Karpas-422 (cell line): ENCODE data around the gene SEMA6B. TPM values are rescaled to one million over a fixed set of nuclear protein-coding genes. Genes with fewer than 3 reads are reported as not detected.

Experiments
- DNase-seq: peaks from one replicate; pipeline ENCODE4 v3.0.0-alpha.2; 2015
- H2AFZ ChIP-seq: fragments of 200-600 bp; sonication (generic); 2 replicates; pipeline ENCODE4 v1.6.1; 2014; ENCODE audit warnings: antibody characterized with exemption, low read length, mixed read lengths
- H3K27ac ChIP-seq: fragments of 200-600 bp; sonication (generic); 2 replicates; pipeline ENCODE4 v1.5.1; 2014; ENCODE audit warnings: mild to moderate bottlenecking, low read length, moderate library complexity
- H3K27me3 ChIP-seq: fragments of 200-600 bp; sonication (generic); 2 replicates; pipeline ENCODE4 v1.6.1; 2014; ENCODE audit warnings: low read length, mixed read lengths
- H3K36me3 ChIP-seq: fragments of 200-600 bp; sonication (generic); 2 replicates; pipeline ENCODE4 v1.6.1; 2014; ENCODE audit warnings: low read length, mixed read lengths; ENCODE audit not compliant: insufficient read depth
- H3K4me1 ChIP-seq: fragments of 200-600 bp; sonication (generic); 2 replicates; pipeline ENCODE4 v1.6.1; 2014; ENCODE audit warnings: mild to moderate bottlenecking, low read length, mixed read lengths
- H3K4me2 ChIP-seq: fragments of 200-600 bp; sonication (generic); 2 replicates; pipeline ENCODE4 v1.6.1; 2014; ENCODE audit warnings: low read length, low read depth, mild to moderate bottlenecking; ENCODE audit not compliant: poor library complexity, severe bottlenecking
- H3K4me3 ChIP-seq: fragments of 200-600 bp; sonication (generic); 2 replicates; pipeline ENCODE4 v1.5.1; 2014; ENCODE audit warnings: mild to moderate bottlenecking, antibody characterized with exemption, low read length, mixed read lengths
- H3K79me2 ChIP-seq: fragments of 200-600 bp; sonication (generic); 2 replicates; pipeline ENCODE4 v1.6.1; 2014; ENCODE audit warnings: mild to moderate bottlenecking, low read length, mixed read lengths
- H3K9ac ChIP-seq: fragments of 200-600 bp; sonication (generic); 2 replicates; pipeline ENCODE4 v1.6.0; 2014; ENCODE audit warnings: low read length
- H3K9me2 ChIP-seq: fragments of 200-600 bp; sonication (generic), shearing (Covaris generic); replicated peaks from 2 replicates; pipeline ENCODE4 v1.6.0; 2014; ENCODE audit warnings: mild to moderate bottlenecking, low read length, moderate library complexity; ENCODE audit not compliant: insufficient read depth
- H3K9me3 ChIP-seq: fragments of 300-700, 200-600 bp; sonication (generic); 2 replicates; pipeline ENCODE4 v1.6.1; 2014; ENCODE audit warnings: low read length, mixed read lengths
- H4K20me1 ChIP-seq: fragments of 200-600 bp; sonication (generic); 2 replicates; pipeline ENCODE4 v1.6.1; 2014; ENCODE audit warnings: mild to moderate bottlenecking, antibody characterized with exemption, low read length, low read depth; ENCODE audit not compliant: insufficient read depth
- total RNA-seq: library from RNA; depleted of rRNA; stranded (reverse); fragments of >200 nt; shearing (Covaris generic); gene quantifications from 2 replicates; pipeline ENCODE4 v1.2.3, GENCODE V29; 2014; ENCODE audit warnings: low replicate concordance

Gene SEMA6B
- total RNA-seq, 1 experiment from 2014 or later, result not detected

DNA sequence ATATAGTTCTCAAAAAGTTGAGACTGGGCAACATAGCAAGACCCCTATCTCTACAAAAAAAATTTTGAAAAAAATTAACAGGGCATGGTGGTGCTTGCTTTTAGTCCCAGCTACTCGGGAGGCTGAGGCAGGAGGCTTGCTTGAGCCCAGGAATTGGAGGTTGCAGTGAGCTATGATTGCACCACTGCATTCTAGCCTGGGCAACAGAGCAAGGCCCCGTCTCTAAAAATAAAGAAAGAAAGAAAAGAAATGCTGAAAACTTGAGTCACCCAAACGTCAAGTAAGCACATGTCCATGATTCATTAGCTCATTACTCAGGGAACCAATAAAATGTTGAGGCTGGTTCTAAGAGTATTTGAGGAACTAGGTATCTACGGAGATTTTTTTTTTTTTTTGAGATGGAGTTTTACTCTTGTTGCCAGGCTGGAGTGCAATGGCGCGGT lies 33.9 kb upstream of the SEMA6B start:
- H3K27me3 ChIP-seq, result no peaks in the 10 kb centered on the region
- no peaks in the 10 kb centered on the region for H3K9me2 ChIP-seq
- DNase-seq, result peak; percentile 65
- H3K9ac ChIP-seq, result no peak overlapping the region
- H3K4me3 ChIP-seq, result no peak overlapping the region
- H3K4me1 ChIP-seq, result peaks cover 3% of the 10 kb centered on the region
- H3K36me3 ChIP-seq, result no peaks in the 10 kb centered on the region
- H4K20me1 ChIP-seq, result 0 out of 2 replicates have a peak, but pooled peaks cover 4% of the 10 kb centered on the region
- no peaks in the 10 kb centered on the region for H3K79me2 ChIP-seq
- H3K27ac ChIP-seq, result no peak overlapping the region
- no peaks in the 10 kb centered on the region for H3K9me3 ChIP-seq
- H2AFZ ChIP-seq, result no peak overlapping the region
- no peak overlapping the region for H3K4me2 ChIP-seq

DNA sequence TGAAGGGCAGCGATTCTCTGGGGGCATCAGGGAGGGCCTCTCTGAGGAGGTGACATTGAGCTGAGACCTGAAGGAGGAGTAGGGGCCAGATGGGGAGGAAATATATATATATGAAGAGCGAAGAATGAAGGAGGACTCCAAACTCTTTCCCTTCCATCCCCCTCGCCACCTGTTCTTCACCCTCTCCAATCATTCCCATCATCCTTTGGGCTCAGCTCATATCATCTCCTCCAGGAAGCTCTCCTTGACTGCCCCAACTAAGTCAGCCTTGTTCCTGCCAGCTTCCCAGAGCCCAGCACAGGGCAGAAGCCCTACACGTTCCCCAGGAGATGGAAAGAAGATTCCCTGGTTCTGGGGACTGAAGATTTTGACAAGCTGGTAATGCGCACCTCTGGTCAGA lies 33.0 kb upstream of the SEMA6B start:
- H3K4me1 ChIP-seq, result no peaks in the 10 kb centered on the region
- H3K4me2 ChIP-seq, result no peak overlapping the region
- no peaks in the 10 kb centered on the region for H3K9me3 ChIP-seq
- no peaks in the 10 kb centered on the region for H3K36me3 ChIP-seq
- no peaks in the 10 kb centered on the region for H3K27me3 ChIP-seq
- no peak overlapping the region for H2AFZ ChIP-seq
- no peaks in the 10 kb centered on the region for H3K9me2 ChIP-seq
- no peaks in the 10 kb centered on the region for H3K79me2 ChIP-seq
- no peak overlapping the region for H3K4me3 ChIP-seq
- H4K20me1 ChIP-seq, result 0 out of 2 replicates have a peak, but pooled peaks cover 2% of the 10 kb centered on the region
- H3K9ac ChIP-seq, result no peak overlapping the region
- no peak for DNase-seq
- no peak overlapping the region for H3K27ac ChIP-seq

DNA sequence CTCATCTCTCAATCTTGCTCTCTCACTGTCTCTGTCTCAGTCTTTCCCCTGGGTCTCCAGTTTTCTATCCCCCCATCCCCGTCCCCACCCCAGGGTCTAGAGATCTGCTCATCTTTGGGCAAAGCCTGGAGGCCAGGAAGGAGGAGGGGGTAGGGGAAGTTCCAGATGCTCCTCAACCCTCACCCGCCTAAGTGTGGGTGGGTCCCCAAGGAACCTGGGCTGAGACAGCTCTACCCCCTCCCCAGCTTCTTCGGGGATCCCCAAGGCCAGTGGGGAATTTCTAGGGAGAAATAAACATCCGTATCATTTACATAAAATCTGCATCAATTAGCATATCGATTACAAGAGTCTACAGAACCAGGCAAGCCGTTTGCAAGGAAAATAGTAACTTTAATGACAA lies 31.8 kb upstream of the SEMA6B start:
- no peak for DNase-seq
- H4K20me1 ChIP-seq, result no peaks in the 10 kb centered on the region
- H3K27me3 ChIP-seq, result no peaks in the 10 kb centered on the region
- no peaks in the 10 kb centered on the region for H3K9me2 ChIP-seq
- no peak overlapping the region for H3K27ac ChIP-seq
- no peak overlapping the region for H3K4me3 ChIP-seq
- no peaks in the 10 kb centered on the region for H3K79me2 ChIP-seq
- H3K36me3 ChIP-seq, result no peaks in the 10 kb centered on the region
- H3K4me1 ChIP-seq, result no peaks in the 10 kb centered on the region
- no peak overlapping the region for H3K4me2 ChIP-seq
- no peaks in the 10 kb centered on the region for H3K9me3 ChIP-seq
- no peak overlapping the region for H2AFZ ChIP-seq
- no peak overlapping the region for H3K9ac ChIP-seq

DNA sequence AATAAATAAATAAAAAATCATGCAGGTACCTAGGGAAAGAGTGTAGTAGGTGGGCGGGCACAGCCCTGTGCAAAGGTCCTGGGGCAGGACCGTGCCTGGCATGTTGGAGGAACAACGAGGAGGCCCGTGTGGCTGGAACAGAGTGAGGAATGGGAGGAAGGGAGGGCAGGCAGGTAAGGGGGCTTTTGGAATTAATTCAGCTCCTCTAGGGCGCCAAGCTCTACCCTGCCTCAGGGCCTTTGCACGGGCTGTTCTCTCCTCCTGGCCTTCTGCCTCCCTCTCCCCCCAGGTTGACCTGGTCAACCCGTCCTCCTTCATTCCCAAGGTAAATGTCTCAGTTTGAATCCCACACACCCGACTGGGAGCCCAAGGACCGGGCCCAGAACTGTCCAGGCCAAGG lies 31.1 kb upstream of the SEMA6B start:
- H3K4me2 ChIP-seq, result no peak overlapping the region
- no peak overlapping the region for H3K27ac ChIP-seq
- H3K9me3 ChIP-seq, result no peaks in the 10 kb centered on the region
- no peaks in the 10 kb centered on the region for H4K20me1 ChIP-seq
- no peaks in the 10 kb centered on the region for H3K36me3 ChIP-seq
- no peaks in the 10 kb centered on the region for H3K9me2 ChIP-seq
- no peak overlapping the region for H3K4me3 ChIP-seq
- no peaks in the 10 kb centered on the region for H3K79me2 ChIP-seq
- no peak overlapping the region for H3K9ac ChIP-seq
- no peak for DNase-seq
- no peak overlapping the region for H2AFZ ChIP-seq
- H3K4me1 ChIP-seq, result no peaks in the 10 kb centered on the region
- H3K27me3 ChIP-seq, result no peaks in the 10 kb centered on the region

DNA sequence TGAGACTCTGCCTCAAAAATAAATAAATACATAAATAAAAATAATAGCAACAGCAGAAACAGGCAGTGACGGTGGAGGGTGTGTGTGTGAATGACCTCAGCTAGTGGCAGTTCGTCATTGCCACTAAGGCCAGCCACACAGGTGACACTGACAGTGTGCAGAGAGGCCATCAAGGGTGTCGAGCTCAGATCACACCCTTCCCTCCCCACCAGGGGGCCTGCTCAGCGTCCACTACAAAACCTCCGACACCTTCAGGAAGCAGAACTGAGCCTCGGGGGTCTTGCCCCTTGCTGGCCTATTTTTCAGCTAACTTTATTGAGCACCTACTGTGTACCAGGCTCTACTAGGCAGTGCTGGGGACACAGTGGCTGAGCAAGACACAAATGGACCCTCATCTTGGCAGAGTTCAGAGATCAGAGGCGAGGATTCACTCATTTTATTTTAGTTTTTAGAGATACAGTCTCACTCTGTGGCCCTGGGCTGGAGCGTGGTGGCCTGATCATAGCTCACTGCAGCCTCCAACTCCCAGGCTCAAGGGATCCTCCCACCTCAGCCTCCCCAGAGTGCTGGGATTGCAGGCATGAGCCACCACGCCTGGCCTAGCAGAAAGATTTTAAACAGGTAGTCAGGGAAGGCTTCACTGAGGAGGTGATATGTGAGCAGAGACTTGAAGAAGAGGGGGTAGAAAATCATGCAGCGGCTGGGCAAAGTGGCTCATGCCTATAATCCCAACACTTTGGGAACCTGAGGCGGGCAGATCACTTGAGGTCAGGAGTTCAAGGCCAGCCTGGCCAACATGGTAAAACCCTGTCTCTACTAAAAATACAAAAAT lies 30.3 kb upstream of the SEMA6B start:
- Histone ChIP-seq H3K36me3 (no peaks in the 10 kb centered on the region), H3K4me2 (no peak overlapping the region), H3K79me2 (no peaks in the 10 kb centered on the region), H3K9ac (no peak overlapping the region), H4K20me1 (no peaks in the 10 kb centered on the region), H3K27me3 (no peaks in the 10 kb centered on the region), H3K9me2 (no peaks in the 10 kb centered on the region), H2AFZ (no peak overlapping the region), H3K9me3 (no peaks in the 10 kb centered on the region), H3K4me3 (no peak overlapping the region), H3K4me1 (no peaks in the 10 kb centered on the region), H3K27ac (no peak overlapping the region)
- DNase-seq, result peak; percentile 73

DNA sequence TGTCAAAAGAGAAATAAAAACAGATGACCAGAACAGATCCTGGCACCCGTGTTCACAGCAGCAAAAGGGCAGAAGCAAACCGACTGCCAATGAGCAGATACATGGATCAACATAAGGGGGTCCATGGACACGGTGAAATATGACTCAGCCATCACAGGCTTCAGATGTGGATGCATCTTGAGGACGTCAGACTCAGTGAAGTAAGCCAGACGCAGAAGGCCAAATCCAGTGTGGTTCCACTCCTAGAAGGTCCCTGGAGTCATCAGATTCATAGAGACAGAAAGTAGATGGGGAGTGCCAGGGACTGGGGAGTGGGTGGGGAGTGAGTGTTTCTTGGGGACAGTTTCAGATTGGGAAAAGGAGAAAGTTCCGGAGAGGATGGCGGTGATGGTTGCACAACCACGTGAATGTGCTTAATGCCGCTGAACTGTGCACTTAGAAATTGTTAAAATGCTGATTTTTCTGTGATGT lies 28.8 kb upstream of the SEMA6B start:
- no peaks in the 10 kb centered on the region for H4K20me1 ChIP-seq
- H3K9me2 ChIP-seq, result no peaks in the 10 kb centered on the region
- H3K79me2 ChIP-seq, result no peaks in the 10 kb centered on the region
- H3K27me3 ChIP-seq, result no peaks in the 10 kb centered on the region
- H3K4me2 ChIP-seq, result no peak overlapping the region
- H3K9ac ChIP-seq, result no peak overlapping the region
- no peak for DNase-seq
- H3K4me1 ChIP-seq, result no peaks in the 10 kb centered on the region
- H2AFZ ChIP-seq, result no peak overlapping the region
- H3K9me3 ChIP-seq, result no peaks in the 10 kb centered on the region
- H3K36me3 ChIP-seq, result no peaks in the 10 kb centered on the region
- H3K27ac ChIP-seq, result no peak overlapping the region
- no peak overlapping the region for H3K4me3 ChIP-seq

DNA sequence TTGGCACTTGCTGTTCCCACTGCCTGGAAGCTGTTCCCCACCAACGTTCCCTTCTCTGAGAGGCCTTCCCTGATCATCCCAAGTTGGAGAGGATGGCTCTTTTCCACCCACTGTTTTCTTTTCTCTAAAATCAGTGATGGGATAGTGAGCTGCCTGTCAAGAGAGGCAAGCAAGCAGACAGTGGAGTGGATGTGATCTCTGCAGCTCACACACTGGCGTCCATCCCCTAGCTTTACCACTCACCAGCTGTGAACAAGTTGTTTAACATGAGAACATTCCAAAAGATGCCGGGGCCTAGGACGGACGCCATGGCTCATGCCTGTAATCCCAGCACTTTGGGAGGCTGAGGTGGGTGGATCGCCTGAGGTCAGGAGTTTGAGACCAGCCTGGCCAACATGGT lies 28.0 kb upstream of the SEMA6B start:
- H3K4me2 ChIP-seq, result no peak overlapping the region
- no peaks in the 10 kb centered on the region for H3K27me3 ChIP-seq
- no peak overlapping the region for H3K9ac ChIP-seq
- no peaks in the 10 kb centered on the region for H4K20me1 ChIP-seq
- H2AFZ ChIP-seq, result no peak overlapping the region
- no peaks in the 10 kb centered on the region for H3K9me3 ChIP-seq
- no peak overlapping the region for H3K27ac ChIP-seq
- no peaks in the 10 kb centered on the region for H3K9me2 ChIP-seq
- H3K4me3 ChIP-seq, result no peak overlapping the region
- no peaks in the 10 kb centered on the region for H3K4me1 ChIP-seq
- no peaks in the 10 kb centered on the region for H3K79me2 ChIP-seq
- DNase-seq, result no peak
- H3K36me3 ChIP-seq, result no peaks in the 10 kb centered on the region

DNA sequence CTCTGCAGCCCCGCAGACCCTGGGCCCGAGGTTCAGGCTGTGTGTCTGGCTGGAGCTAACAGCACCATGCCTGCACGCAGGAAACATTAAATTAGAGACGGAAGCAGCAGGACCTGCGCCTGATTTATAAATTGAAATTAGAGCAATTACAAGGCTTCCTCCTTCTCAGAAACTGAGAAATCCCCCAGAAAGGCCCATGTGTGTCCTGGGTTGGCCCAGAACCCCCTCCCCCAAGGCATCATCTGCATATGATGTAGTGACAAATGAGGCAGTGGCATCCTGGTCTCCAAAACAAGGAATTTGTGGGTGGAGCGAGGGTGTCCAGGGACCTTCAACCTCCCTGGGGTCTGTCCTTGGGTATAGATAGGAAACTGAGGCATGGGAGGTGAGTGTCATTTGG lies 27.2 kb upstream of the SEMA6B start:
- Histone ChIP-seq H3K9me2 (no peaks in the 10 kb centered on the region), H3K4me2 (no peak overlapping the region)

More for the DNA sequence above, 27.2 kb upstream of the SEMA6B start:
- no peak overlapping the region for H2AFZ ChIP-seq
- H3K27ac ChIP-seq, result no peak overlapping the region
- H3K79me2 ChIP-seq, result no peaks in the 10 kb centered on the region
- no peaks in the 10 kb centered on the region for H3K36me3 ChIP-seq
- H3K27me3 ChIP-seq, result no peaks in the 10 kb centered on the region
- H3K9ac ChIP-seq, result no peak overlapping the region
- no peaks in the 10 kb centered on the region for H3K9me3 ChIP-seq
- no peak overlapping the region for H3K4me3 ChIP-seq
- no peak for DNase-seq
- H4K20me1 ChIP-seq, result no peaks in the 10 kb centered on the region
- no peaks in the 10 kb centered on the region for H3K4me1 ChIP-seq
